Activated B cell treated with CpG ODN at 0.5 μM for 24 hours (primary cell): ENCODE data around the gene BRSK1. TPM values are rescaled to one million over a fixed set of nuclear protein-coding genes. Genes with fewer than 3 reads are reported as not detected.

ENCODE experiments used
- ATAC-seq: fragments of 200-7000 bp; cut with Tn5 transposase; one replicate; pipeline ENCODE4 v1.10.0; 2021; ENCODE audit warnings: low read depth, mild to moderate bottlenecking, moderate library complexity
- CTCF ChIA-PET: fragments of 350-600 bp; sonication (Branson Sonifier 250); formaldehyde crosslinking; loops from one replicate; lab custom pipeline; 2021; ENCODE audit warnings: antibody characterized with exemption; lab: Charles Lee
- POLR2A ChIA-PET: fragments of 350-600 bp; sonication (Branson Sonifier 250); formaldehyde crosslinking; loops from one replicate; lab custom pipeline; 2021; ENCODE audit warnings: antibody characterized with exemption; lab: Charles Lee
- DNase-seq: peaks from one replicate; pipeline ENCODE4 v3.0.0; 2022
- H3K27ac Mint-ChIP-seq: one replicate; pipeline ENCODE4 v1.8.0; 2020; ENCODE audit warnings: mixed read lengths
- H3K27me3 Mint-ChIP-seq: one replicate; pipeline ENCODE4 v1.8.0; 2021; ENCODE audit warnings: mixed read lengths
- H3K36me3 Mint-ChIP-seq: one replicate; pipeline ENCODE4 v1.8.0; 2021; ENCODE audit warnings: low read depth, mixed read lengths
- H3K4me1 Mint-ChIP-seq: one replicate; pipeline ENCODE4 v1.8.0; 2021; ENCODE audit warnings: mixed read lengths
- H3K4me3 Mint-ChIP-seq: one replicate; pipeline ENCODE4 v1.8.0; 2020; ENCODE audit warnings: mild to moderate bottlenecking, mixed read lengths
- H3K9me3 Mint-ChIP-seq: one replicate; pipeline ENCODE4 v1.8.0; 2020; ENCODE audit warnings: mixed read lengths
- intact Hi-C: fragments of 100-400 bp; cut with micrococcal nuclease; formaldehyde crosslinking; loops from one replicate; pipeline ENCODE4 v1.15.1; 2024
- total RNA-seq: library from RNA; stranded (reverse); gene quantifications from 2 replicates; pipeline ENCODE4 v1.2.3, GENCODE V29; 2022
- TF ChIP-seq, protein P1 (sequence below): fragments of 200-600 bp; IDR thresholded peaks from one replicate; pipeline ENCODE4 v1.8.0; 2022; ENCODE audit warnings: antibody characterized with exemption, mild to moderate bottlenecking

The BRSK1 gene
- total RNA-seq, 1 donor from 2014 or later = 2.7 TPM

DNA sequence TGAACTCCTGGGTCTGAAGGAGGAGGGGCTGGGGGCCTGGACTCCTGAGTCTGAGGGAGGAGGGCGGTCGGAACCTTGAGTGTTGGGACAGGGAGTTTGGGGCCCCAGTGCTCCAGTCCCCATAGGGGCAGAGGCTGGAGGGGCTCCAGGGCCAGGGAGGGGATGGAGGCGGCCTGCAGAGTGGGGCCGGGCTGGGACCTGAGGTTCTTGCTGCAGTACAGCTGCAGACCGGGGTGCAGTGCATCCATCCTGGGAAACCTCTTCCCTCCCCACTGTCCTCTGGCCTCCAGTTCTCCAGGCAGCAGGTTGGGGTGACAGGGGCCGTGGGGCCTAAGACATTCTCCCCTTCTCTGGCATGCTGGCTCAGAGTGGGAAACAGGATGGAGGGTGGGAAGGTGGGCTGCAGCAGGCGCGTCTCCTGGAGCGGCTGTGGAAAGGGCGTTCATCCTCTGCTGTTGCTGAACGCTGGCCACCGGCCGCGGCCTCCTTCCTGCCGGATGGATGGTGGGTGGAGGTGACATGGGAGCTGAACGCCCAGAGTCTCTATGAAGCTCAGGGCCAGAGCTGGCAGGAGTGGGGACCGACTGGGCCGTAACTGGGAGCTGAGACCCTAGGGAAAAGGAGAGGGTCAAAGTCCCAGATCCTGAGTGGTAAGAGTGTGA lies 1.6 kb downstream of the BRSK1 start:
- Mint-ChIP-seq H3K36me3 (no peaks in the 10 kb centered on the region), H3K4me1 (peaks cover 24% of the 10 kb centered on the region), H3K27me3 (peaks cover 4% of the 10 kb centered on the region), H3K4me3 (no peak overlapping the region), H3K27ac (no peak overlapping the region), H3K9me3 (no peaks in the 10 kb centered on the region)
- ATAC-seq (no peak), DNase-seq (no peak)
- POLR2A ChIA-PET = no interaction called here
- intact Hi-C loops = no loop called here
- CTCF ChIA-PET = no interaction called here
- TF ChIP-seq, protein P1, sequence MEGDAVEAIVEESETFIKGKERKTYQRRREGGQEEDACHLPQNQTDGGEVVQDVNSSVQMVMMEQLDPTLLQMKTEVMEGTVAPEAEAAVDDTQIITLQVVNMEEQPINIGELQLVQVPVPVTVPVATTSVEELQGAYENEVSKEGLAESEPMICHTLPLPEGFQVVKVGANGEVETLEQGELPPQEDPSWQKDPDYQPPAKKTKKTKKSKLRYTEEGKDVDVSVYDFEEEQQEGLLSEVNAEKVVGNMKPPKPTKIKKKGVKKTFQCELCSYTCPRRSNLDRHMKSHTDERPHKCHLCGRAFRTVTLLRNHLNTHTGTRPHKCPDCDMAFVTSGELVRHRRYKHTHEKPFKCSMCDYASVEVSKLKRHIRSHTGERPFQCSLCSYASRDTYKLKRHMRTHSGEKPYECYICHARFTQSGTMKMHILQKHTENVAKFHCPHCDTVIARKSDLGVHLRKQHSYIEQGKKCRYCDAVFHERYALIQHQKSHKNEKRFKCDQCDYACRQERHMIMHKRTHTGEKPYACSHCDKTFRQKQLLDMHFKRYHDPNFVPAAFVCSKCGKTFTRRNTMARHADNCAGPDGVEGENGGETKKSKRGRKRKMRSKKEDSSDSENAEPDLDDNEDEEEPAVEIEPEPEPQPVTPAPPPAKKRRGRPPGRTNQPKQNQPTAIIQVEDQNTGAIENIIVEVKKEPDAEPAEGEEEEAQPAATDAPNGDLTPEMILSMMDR = no peak

DNA sequence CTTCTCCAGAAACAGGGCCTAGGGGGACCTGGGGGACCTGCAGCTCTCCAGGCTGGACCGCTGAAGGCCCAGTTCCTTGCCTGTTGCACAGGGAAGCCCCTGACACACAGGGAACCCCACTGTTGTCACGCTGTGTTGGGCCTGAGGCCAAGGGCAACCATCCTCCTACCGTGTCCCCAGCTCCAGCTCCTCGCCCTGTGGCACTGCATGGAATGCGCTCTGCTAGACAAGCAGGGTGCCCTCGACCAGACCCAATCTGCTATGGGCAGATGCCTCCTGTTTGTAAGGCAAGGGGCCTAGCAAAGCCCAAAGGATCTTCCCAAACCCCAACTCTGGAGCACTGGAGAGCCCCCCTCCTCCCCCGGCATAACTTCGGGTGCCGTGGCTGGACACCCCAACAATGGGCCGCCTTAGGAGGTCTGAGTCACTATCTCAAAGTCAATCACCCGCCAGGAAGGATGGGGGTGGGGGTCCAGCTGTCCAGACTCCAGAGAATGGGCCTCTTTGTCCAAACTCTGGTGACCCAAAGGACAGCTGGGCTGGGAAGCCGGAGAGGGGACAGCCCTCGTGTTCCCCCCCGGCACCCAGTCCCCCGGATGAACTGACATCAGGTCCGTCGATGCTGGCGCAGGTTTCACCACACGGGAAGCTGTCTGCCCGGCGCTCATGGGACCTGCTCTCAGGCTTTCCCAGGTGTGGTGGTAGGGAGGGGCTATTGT lies 3.7 kb downstream of the BRSK1 start:
- Mint-ChIP-seq H3K27ac (no peak overlapping the region), H3K9me3 (no peaks in the 10 kb centered on the region), H3K27me3 (peaks cover 4% of the 10 kb centered on the region), H3K4me1 (peaks cover 13% of the 10 kb centered on the region), H3K4me3 (no peak overlapping the region), H3K36me3 (no peaks in the 10 kb centered on the region)
- intact Hi-C loops = no loop called here
- CTCF ChIA-PET = interaction anchor here (1.0 kb wide), 1 partner anchor 14 kb away, joined by 4 read pairs; no protein-coding TSS in a partner anchor
- POLR2A ChIA-PET = interaction anchor here (1.2 to 1.5 kb wide), 2 partner anchors 36 to 96 kb away, joined by 3 to 4 read pairs; partner anchors contain the start of gene TMEM238
- TF ChIP-seq, protein P1 = no peak
- ATAC-seq = no peak
- no peak for DNase-seq

DNA sequence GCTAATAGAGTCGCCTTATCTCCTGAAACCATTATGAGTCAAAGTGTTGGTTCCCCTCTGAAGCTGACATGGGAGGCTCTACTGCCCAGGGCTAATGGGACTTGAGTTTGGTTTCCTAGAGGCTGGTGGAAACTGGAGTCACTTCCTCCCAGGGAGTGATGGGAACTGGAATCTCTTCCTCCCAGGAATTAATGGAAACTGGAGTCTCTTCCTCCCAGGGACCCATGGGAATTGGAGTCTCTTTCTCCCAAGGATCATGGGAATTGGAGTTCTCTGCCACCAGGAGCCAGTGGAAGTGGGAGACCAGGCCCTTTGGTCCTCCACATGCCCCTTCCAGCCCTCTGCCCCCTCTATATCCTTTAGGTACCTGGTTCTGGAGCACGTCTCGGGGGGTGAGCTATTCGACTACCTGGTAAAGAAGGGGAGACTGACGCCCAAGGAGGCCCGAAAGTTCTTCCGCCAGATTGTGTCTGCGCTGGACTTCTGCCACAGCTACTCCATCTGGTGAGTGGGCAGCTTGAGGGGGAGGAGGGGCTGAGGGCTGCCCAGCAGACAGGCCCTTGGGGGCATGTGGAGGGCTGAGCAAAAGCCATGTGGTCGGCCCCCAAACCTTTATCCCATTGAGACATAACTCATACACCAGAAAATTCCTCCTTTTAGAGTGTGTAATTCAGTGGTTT lies 5.5 kb downstream of the BRSK1 start:
- Mint-ChIP-seq H3K9me3 (no peaks in the 10 kb centered on the region), H3K36me3 (no peaks in the 10 kb centered on the region), H3K4me1 (peaks cover 4% of the 10 kb centered on the region), H3K27me3 (no peaks in the 10 kb centered on the region), H3K4me3 (no peak overlapping the region), H3K27ac (no peak overlapping the region)
- intact Hi-C loops = no loop called here
- ChIA-PET CTCF (interaction anchor here (1.2 kb wide), 1 partner anchor 13 kb away, joined by 4 read pairs; no protein-coding TSS in a partner anchor), POLR2A (interaction anchor here (0.7 to 1.5 kb wide), 3 partner anchors 13 to 187 kb away, joined by 3 to 4 read pairs (median 4); partner anchors contain the start of genes TMEM238 and ZNF628)
- TF ChIP-seq, protein P1 = no peak
- no peak for ATAC-seq
- no peak for DNase-seq

DNA sequence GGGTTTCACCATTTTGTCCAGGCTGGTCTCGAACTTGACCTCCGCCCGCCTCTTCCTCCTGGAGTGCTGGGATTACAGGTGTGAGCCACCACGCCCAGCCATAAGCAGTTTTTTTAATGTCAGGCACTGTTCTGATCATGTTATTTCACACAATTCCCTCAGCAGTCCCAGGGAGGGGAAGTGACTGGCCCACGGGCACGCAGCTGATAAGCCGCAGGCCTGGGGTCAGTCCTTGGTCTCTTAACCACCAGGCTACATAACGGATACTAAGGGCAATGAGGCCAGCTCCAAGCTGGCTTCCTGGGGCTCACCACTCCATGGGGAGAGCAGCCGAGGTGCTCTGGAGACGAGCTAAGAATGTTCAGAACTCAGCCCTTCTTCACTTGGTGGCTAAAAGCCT lies 13.5 kb downstream of the BRSK1 start:
- no peak for DNase-seq
- Mint-ChIP-seq H3K4me1 (peaks cover 8% of the 10 kb centered on the region), H3K9me3 (no peaks in the 10 kb centered on the region), H3K36me3 (no peaks in the 10 kb centered on the region), H3K4me3 (no peak overlapping the region), H3K27ac (no peak overlapping the region), H3K27me3 (no peaks in the 10 kb centered on the region)
- intact Hi-C loops = no loop called here
- ATAC-seq = no peak
- ChIA-PET CTCF (no interaction called here), POLR2A (interaction anchor here (0.9 kb wide), 1 partner anchor 17 kb away, joined by 3 read pairs; the partner anchor contains the start of gene HSPBP1)
- TF ChIP-seq, protein P1 = no peak
